Measurements from ENCODE around the gene INAVA.

The INAVA gene

DNA sequence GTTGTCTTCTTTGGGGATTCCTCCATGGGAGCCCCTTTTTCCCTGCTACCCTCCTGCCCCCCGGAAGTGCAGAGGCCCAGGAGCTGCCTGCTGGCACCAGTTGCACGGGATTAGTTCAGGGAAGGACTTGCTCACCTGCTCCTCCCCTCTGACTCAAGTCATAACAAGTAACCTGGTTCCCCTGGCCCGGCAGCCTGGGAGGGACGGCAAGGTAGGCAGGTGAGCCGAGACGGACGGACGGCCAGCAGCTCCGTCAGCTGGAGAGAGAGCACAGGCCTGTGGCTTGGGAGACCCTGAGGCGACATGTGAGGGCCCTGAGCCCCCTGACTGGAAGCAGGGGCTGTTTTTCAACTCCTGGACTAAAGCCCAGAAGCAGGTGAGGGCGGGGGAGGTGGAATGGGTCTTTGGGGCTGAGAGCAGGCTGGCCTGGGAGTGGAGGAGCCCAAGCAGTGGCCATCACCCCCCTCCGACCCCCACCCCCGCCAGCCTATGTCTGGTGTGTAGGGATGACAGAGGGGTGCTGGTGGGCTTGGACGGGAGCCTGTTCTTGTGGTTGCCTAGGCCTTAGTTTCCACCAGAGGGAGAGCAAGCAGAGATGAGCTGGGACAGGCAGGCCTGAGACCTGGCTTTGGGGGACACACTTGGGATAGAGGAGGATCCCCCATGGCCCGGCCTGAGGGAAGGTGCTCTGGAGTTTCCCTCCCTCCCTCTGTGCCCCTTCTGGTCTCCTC is at the start of gene INAVA:
INAVA (plus strand) TSS at position 189 of the 731 bp plus-strand sequence. CDS start 3,501 bp downstream, outside the sequence.
- no peak for DNase-seq

DNA sequence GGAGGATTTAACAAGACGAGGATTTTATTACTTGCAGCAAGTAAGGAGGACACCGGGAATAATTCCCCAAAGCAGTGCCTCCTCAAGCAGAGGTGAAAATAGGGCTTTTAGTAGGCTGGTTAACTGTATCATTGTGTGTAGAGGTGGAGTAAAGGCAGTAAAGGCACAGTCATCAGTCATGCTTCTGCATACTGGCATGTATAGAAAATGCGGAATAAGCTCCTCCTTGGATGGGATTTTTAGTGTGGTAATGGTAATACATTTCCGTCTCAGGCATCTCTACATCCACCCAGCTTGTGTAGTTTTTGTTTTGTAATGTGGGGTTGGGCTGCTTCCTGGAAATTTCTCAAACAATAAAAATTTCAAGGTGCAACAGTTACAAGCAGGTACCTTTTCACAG is 49.3 kb upstream of the INAVA start:
- DNase-seq = no peak

GRCh38 chr1:200846398-200846797 is 48.3 kb upstream of the INAVA start:
- DNase-seq = no peak

DNA sequence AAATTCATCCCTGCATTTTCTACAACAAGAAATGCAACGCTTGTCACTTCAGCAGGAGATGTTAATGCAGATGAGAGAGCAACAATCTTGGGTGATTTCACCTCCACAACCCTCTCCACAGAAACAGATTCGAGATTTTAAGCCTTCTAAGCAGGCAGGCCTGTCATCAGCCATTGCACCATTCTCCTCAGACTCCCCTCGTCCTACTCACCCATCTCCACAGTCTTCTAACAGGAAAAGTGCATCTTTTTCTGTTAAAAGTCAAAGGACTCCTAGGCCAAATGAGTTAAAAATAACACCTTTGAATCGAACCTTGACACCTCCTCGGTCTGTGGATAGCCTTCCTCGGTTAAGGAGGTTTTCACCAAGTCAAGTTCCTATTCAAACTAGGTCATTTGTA is 45.3 kb upstream of the INAVA start:
- DNase-seq = no peak

GRCh38 chr1:200850554-200850953 is 44.1 kb upstream of the INAVA start:
- DNase-seq = no peak

DNA sequence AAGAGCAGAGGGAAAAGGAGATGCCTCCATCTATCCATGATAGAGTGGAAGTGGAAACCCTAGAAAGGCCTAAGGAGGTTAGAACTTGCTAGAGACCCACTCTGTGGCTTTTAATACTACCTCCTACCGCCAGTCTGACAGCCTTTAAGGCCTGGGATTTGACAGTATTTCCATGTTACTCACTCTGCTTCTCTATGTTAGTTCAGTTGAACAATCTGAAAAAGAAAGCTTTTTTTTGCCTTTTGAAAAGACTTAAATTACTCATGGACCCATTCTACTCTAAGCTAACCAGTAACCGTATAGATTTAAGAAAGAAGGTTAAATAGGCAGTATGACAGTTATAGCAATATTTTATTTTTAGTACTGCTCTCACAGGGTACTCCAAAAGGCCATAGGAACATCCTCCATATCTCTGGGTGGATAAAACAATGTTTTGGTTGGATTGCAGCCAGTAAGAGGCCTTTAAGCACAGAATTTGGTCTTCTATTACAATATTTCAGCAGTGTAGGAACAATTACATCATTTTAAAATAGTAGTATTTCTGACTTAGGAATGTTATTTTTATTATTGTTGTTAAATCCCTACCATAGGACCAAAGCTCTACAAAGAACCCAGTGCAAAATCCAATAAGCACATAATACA is 37.9 kb upstream of the INAVA start:
- DNase-seq = no peak

DNA sequence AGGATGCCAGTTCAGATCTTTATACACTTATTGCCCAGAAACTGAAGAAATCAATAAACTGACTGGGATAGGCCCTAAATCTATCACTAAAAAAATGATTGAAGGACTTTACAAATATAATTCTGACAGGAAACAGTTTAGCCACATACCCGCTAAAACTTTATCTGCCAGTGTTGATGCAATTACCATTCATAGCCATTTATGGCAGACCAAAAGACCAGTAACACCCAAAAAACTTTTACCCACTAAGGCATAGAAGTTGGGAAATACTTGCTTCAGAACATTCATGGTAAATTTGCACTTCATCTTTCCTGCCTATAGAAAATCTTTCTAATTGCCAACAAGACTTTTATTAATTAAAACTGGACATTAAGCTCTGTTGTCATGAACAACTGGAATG is 36.9 kb upstream of the INAVA start:
- no peak for DNase-seq

DNA sequence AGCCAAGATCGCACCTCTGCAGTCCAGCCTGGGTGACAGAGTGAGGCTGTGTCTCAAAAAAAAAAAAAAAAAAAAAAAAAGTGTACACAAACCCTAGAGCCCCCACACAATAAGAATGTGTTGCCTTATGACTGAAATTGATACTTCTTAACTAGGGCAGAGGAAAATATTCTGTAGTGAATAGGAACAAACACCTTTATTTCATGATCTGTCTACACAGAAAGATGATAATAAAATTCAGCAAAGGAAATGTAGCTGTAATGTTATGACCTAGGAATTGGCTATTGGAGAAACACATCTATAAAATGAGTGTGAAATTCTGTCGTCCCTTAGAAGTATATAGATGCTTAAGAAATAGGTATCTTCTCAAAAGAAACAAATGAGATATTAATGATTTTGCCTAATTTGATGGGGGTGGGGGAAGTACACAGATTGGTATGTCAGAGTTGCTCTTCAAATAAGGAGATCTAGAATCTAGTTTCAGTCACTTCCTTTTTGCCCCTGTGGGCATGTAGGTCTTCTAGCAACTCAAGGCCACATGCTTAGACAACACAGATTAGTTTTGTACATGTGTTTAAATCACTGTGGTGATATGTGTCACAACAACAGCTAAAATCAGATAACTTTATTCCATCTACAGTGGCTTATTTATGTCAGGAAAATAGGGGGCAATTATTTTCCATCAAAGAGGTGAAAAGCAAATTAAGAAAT is 32.6 kb upstream of the INAVA start:
- no peak for DNase-seq

DNA sequence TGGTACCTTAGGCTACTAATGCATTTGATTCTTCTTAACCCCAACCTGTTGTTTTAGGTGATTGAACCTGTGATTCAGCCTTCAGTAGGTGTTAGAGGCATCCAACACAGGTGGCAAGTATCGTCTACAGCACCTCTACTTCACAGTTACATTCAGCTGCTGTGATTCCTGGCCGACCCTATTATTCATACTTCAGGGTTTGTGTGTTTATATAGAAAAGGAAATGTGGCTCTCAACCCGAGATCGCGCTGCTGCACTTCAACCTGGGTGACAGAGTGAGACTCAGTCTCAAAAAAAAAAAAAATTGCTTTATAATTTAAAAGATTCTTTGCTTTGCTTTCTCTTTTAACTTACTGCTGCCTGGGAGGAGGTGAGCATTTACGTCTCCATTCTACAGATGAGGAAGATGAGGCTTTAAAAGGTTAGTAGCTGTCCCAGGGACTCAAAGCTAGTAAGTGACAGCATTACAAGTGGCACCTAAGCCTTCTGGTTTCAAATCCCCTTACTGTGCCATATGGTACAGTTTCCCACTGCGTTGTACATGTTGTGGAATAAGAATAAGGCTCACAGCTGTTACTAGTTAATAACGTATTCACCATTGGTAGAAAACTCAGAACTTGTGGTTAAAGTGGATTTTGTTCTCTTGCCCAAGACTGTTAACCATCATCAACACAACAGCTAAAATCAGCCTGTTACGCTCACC is 31.8 kb upstream of the INAVA start:
- no peak for DNase-seq

DNA sequence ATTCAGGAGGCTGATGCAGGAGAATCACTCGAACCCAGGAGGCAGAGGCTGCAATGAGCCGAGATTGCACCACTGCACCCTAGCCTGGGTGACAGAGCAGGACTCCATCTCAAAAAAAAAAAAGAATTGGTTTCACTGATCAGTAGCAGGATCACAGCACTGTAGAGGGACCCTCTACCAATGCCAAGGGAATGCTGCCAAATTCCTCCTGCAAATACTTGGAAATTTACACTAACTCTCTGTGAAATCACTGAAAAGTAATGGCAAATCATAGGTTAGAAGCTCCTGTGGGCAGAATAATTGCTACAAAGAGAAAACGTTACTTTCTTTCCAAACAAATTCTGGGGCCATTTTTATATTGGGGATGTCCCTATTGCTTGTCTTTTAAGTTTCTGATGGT is 28.6 kb upstream of the INAVA start:
- DNase-seq = no peak

DNA sequence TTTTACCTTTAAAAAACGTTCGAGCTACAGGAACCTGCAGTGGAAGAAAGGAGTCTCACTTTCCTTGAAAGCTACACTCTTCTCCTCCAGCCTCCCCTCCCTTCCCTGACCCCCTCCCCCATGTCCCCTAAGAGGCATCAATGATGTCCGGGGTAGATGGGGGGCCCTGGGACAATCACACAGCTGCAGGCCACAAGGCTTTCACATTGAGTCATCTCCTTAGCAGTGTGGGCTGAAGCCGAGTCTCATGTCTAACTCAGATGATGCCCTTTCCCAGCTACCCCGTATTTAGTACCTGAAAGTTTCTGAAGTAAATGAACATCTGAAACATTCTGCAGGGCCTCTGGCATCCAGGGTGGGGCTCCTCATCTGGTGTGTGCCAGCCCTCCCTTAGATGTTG is 28.2 kb upstream of the INAVA start:
- DNase-seq = no peak

DNA sequence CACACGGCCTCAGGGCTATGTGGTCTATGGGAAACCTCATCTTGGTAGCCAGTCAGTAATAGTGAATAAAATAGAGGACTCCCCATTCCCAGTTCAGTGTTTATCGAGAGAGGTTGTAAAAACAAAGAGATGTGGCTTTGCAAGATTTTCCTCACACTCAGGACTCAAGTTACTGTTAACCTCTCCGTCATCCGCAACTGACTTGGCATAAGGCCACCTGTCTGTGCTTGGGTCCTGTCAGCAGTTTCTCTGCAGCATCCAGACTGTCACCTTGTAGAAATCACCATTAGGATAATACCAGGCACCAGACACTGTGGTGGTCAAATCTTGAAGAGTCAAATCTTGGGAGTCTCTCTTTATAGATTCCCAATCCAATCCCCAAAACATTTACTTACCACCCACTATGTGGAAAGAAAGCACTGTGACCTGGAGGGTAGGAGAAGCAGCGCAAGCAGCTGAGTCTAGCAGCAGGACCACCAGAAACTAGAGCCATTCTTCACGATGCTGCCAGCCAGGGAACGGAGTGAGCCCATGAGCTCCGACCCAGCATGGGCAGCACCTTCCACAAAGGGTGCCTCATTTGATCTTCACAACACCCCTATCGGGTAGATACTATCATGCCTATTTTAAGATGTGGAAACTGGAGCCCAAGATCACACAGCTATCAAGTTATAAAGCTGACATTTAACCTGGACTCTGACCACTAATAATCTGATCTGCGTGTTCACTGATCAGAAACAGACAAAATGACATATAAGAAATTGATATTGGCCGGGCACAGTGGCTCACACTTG is 27.5 kb upstream of the INAVA start:
- no peak for DNase-seq

- DNase-seq = no peak
Measured at GRCh38 chr1:200869376-200869752, 25.3 kb upstream of the INAVA start.

DNA sequence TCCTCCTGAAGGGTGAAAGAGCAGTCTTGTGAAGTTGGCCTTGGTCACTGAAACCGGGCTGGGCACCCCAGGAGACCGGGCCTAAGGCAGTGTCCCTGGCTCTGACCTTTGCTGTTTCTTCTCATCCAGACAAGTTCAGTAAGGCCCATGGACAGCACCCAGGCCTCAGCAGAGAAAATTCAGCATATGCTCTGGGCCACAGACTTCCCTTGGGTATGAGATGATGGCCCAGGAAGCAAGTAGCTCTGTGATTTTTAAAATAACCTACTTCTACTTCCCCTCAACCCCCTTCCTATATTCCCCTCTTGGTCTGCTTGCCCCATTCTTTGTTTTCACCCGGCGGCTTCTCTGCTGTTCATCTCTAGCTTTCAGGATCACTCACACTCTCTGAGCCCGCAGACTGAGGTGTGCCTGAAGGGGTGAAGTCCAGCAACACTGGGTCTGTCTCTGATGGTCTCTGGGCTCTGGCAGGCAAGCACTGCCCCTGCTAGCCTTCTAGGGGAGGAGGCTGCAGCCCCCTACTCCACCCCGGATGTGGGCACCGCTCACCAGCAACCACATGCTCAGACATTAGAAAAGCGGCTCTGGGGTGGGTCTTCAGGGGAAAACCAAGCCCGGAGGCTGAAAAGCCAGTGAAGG is 24.8 kb upstream of the INAVA start:
- no peak for DNase-seq

DNA sequence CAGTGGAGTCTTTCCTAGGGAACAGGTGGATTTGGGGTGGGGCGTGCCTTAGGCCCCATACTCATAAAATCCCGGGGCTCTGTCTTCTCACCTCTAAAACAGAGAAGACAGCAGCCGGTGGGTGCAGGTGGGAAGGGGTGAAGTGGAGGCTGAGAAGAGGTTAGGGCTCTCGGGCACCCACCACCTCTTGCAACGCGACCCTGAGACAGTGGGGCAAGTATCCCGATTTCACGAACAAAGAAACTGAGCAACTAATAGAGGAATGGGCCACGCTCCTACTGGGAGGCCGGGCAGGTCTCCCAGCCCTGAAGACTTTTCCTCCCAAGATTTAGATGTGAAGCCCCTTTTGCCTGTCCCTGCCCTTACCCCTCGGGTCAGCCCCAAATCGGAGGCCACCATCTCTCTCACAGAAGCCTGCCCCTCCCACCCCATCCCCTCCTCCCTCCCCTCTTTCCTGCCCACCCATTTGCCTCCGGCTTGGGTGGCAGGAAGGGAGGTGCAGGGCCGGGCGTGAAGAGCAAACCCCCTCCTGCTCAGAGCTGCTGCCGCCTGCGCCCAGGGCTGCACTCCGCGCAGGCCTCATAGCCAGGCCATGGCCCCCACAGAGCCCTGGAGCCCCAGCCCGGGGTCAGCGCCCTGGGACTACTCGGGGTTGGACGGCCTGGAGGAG is 22.1 kb upstream of the INAVA start, which contains the start of gene GPR25:
GPR25 (plus strand) TSS at position 536 of the 670 bp plus-strand sequence; CDS start at position 593, 57 bp downstream.
- no peak for DNase-seq

- no peak for DNase-seq
Measured at GRCh38 chr1:200873116-200873670, 21.5 kb upstream of the INAVA start.

- DNase-seq = no peak
Measured at GRCh38 chr1:200873671-200874397, 20.9 kb upstream of the INAVA start.

- DNase-seq = no peak
Measured at GRCh38 chr1:200874694-200875093, 20.0 kb upstream of the INAVA start.

GRCh38 chr1:200875416-200875815 is 19.3 kb upstream of the INAVA start:
- DNase-seq = no peak

GRCh38 chr1:200877010-200877409 is 17.7 kb upstream of the INAVA start:
- no peak for DNase-seq

Measured in cortex of kidney (tissue), 1 donor.